A549 (cell line): ENCODE measurements around the gene TMEM129.

Source experiments
- BHLHE40 ChIP-seq: IDR thresholded peaks from 2 replicates; pipeline ENCODE4 v1.6.1; 2012; ENCODE audit warnings: low read depth, low read length, inconsistent platforms
- CEBPB ChIP-seq, 2 experiments: fragments of >200 bp in 1 of 2; sonication (Bioruptor Twin) in 1 of 2; formaldehyde crosslinking in 1 of 2; IDR thresholded peaks; 2 replicates each; pipeline ENCODE4 v1.6.1; 2012 to 2016
- CHD4 ChIP-seq: fragments of 200-600 bp; sonication (generic); IDR thresholded peaks from 2 replicates; pipeline ENCODE4 v1.6.1; 2016; ENCODE audit warnings: antibody characterized with exemption, mild to moderate bottlenecking, borderline replicate concordance
- CTCF ChIP-seq: fragments of >200 bp; sonication (Bioruptor Twin); formaldehyde crosslinking; IDR thresholded peaks from 3 replicates; pipeline ENCODE4 v1.5.1; 2016
- EP300 ChIP-seq, 2 experiments: fragments of >200 bp; sonication (Bioruptor Twin); formaldehyde crosslinking; IDR thresholded peaks; 2 replicates in 1 of 2; 3 replicates in 1 of 2; pipeline ENCODE4 v1.6.1; 2016 to 2017
- HOXB13 ChIP-seq: fragments of 250-450 bp; sonication (Bioruptor Pico); IDR thresholded peaks from 2 replicates; pipeline ENCODE4 v1.5.0; 2020; ENCODE audit warnings: low read depth, mild to moderate bottlenecking, moderate library complexity
- NR3C1 ChIP-seq: fragments of >200 bp; sonication (Bioruptor Twin); formaldehyde crosslinking; IDR thresholded peaks from 3 replicates; pipeline ENCODE4 v1.6.1; 2017
- POLR2A ChIP-seq: IDR thresholded peaks from 2 replicates; pipeline ENCODE4 v1.6.1; 2012; ENCODE audit warnings: mild to moderate bottlenecking, low read length
- RAD21 ChIP-seq, 2 experiments: fragments of >200 bp in 1 of 2; sonication (Bioruptor Twin) in 1 of 2; formaldehyde crosslinking in 1 of 2; IDR thresholded peaks in 1 of 2; conservative IDR thresholded peaks in 1 of 2; 2 replicates in 1 of 2; 3 replicates in 1 of 2; pipeline ENCODE4 v1.6.1; 2012 to 2018; ENCODE audit warnings: inconsistent platforms in 1 of 2
- TP53 ChIP-seq: fragments of 250-450 bp; sonication (Bioruptor Pico); IDR thresholded peaks from 2 replicates; pipeline ENCODE4 v1.5.0; 2021; ENCODE audit warnings: mild to moderate bottlenecking, moderate library complexity
- TF ChIP-seq, protein P1 (sequence below): fragments of 150-350 bp; IDR thresholded peaks from 2 replicates; pipeline ENCODE4 v1.6.1; 2014; ENCODE audit warnings: low read depth, mild to moderate bottlenecking, low read length

GRCh38 chr4:1684506-1685234 is 36.5 kb downstream of the TMEM129 start:
- TF ChIP-seq RAD21 (conservative IDR thresholded peaks at IDR 0.05 in 1 of 2, IDR thresholded peaks at IDR 0.05 in 1 of 2) (no peak), TP53 (CRISPR knock-in tag) (no peak), CHD4 (no peak), CTCF (no peak), EP300 (IDR thresholded peaks at IDR 0.05) (no peak), NR3C1 (no peak), BHLHE40 (no peak), POLR2A (0 out of 2 replicates have a peak, but pooled peaks have one; percentile 10), CEBPB (IDR thresholded peaks at IDR 0.05) (no peak), HOXB13 (CRISPR knock-in tag) (no peak)
- TF ChIP-seq, protein P1, sequence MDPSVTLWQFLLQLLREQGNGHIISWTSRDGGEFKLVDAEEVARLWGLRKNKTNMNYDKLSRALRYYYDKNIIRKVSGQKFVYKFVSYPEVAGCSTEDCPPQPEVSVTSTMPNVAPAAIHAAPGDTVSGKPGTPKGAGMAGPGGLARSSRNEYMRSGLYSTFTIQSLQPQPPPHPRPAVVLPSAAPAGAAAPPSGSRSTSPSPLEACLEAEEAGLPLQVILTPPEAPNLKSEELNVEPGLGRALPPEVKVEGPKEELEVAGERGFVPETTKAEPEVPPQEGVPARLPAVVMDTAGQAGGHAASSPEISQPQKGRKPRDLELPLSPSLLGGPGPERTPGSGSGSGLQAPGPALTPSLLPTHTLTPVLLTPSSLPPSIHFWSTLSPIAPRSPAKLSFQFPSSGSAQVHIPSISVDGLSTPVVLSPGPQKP = no peak
